SK-N-MC (cell line): ENCODE measurements around the gene ZSCAN12.
A peak's percentile ranks its signal among the peaks of the same experiment; 100 is the strongest.
"Not testable (repeated sequence)": the region's sequence is repeated elsewhere in the genome, so short reads cannot be mapped to it uniquely, and the experiment has no call there.

Experiments used
- DNase-seq: peaks from one replicate; pipeline ENCODE4 v3.0.0-alpha.2; 2011; ENCODE audit warnings: low read depth, low spot score
- H3K27ac ChIP-seq: fragments of 200-600 bp; sonication (generic); 2 replicates; pipeline ENCODE4 v1.5.1; 2016; ENCODE audit warnings: mixed run types
- H3K36me3 ChIP-seq: fragments of 200-600 bp; sonication (generic); 2 replicates; pipeline ENCODE4 v1.6.1; 2017; ENCODE audit warnings: antibody characterized with exemption, low read length, mixed read lengths; ENCODE audit not compliant: insufficient read depth
- H3K4me3 ChIP-seq: fragments of 200-600 bp; sonication (generic); 2 replicates; pipeline ENCODE4 v1.5.1; 2016
- H3K9ac ChIP-seq: fragments of 200-600 bp; sonication (generic); 2 replicates; pipeline ENCODE4 v1.8.0; 2017; ENCODE audit warnings: mixed run types, mixed read lengths; ENCODE audit not compliant: insufficient read length
- H3K9me3 ChIP-seq: fragments of 200-600 bp; sonication (generic); 2 replicates; pipeline ENCODE4 v1.6.1; 2017; ENCODE audit warnings: low read depth, mild to moderate bottlenecking, antibody characterized with exemption, low read length, moderate library complexity, mixed read lengths
- EZH2 ChIP-seq: fragments of 200-600 bp; sonication (generic); IDR thresholded peaks from one replicate; pipeline ENCODE4 v1.6.1; 2017; ENCODE audit warnings: antibody characterized with exemption
- FOXP2 ChIP-seq: optimal IDR thresholded peaks from 2 replicates; pipeline ENCODE3; 2011; ENCODE audit warnings: mild to moderate bottlenecking, moderate library complexity; ENCODE audit not compliant: insufficient read depth; ENCODE audit errors: extremely low read length, control extremely low read depth
- POLR2AphosphoS5 ChIP-seq: IDR thresholded peaks from 2 replicates; pipeline ENCODE4 v1.6.1; 2012; ENCODE audit warnings: mild to moderate bottlenecking, low read depth, low read length, borderline replicate concordance

The ZSCAN12 gene

DNA sequence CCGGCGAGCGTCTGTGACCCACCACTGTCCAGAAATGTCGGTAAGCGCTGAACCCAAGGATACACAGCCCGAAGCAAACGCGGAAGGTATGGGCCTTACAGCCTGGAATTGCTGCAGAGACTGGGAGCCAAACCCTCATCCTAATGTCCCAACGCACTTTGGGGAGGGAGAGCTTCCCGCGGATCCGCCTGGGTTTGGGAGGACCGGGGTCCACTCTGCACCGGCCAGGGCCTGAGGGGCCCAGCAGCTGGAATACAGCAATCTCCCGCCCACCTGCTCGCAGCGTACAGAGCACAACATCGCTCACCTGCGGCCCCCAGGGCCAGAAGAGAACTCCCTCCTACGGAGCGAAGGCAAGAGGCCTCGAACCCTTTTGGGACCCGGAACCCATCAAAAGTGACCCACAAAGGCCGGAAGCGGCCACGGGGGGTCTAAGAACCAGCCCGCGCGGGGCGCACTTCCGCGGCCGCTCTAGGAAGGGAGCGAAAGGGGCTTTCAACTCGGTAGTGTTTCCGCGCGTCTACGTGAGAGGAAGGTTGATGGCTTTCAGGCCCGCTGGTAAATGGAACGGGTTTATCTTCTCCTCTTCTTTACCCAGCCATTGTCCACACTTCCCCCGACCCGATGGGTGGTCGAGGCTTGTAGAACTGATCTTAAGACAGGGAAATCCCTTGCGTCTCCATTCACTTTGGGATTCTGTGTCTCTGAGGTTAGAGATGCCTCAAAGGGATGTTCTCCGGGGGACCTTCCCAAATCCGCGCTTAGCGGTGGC lies at the start of gene ZSCAN12:
TSS of gene ZSCAN12 (minus strand) at position 398 of the 772 bp plus-strand sequence. CDS start 1,342 bp downstream, outside the sequence.
- TF ChIP-seq POLR2AphosphoS5, result peak; percentile 48; the same call in 1 of the 2 replicates
- no peak for TF ChIP-seq FOXP2
- Histone ChIP-seq H3K36me3 (no peaks in the 10 kb centered on the region), H3K9me3 (no peaks in the 10 kb centered on the region), H3K27ac (no peak within 1 kb of the TSS), H3K9ac (no peak within 1 kb of the TSS), H3K4me3 (no peak within 1 kb of the TSS)
- no peak for DNase-seq

GRCh38 chr6:28449056-28449455 lies 49.5 kb upstream of the ZSCAN12 start:
- H3K9me3 ChIP-seq, result no peaks in the 10 kb centered on the region
- TF ChIP-seq POLR2AphosphoS5 (no peak), FOXP2 (no peak), EZH2 (no peak)
- no peak overlapping the region for H3K4me3 ChIP-seq
- DNase-seq, result no peak
- no peaks in the 10 kb centered on the region for H3K36me3 ChIP-seq
- no peak overlapping the region for H3K9ac ChIP-seq
- no peak overlapping the region for H3K27ac ChIP-seq

GRCh38 chr6:28447512-28447906 lies 48.0 kb upstream of the ZSCAN12 start:
- peak overlapping the region; percentile 51 for H3K27ac ChIP-seq
- H3K9ac ChIP-seq, result peak overlapping the region; percentile 74
- DNase-seq, result peak; percentile 18
- H3K4me3 ChIP-seq, result peak overlapping the region; percentile 90
- H3K36me3 ChIP-seq, H3K9me3 ChIP-seq: not testable (repeated sequence)

- H3K36me3 ChIP-seq, result no peaks in the 10 kb centered on the region
- peak overlapping the region; percentile 51 for H3K27ac ChIP-seq
- TF ChIP-seq POLR2AphosphoS5, result no peak
- TF ChIP-seq FOXP2, result no peak
- TF ChIP-seq EZH2, result no peak
- DNase-seq, result no peak
- H3K4me3 ChIP-seq, result peak overlapping the region; percentile 90
- peak overlapping the region; percentile 74 for H3K9ac ChIP-seq
- no peaks in the 10 kb centered on the region for H3K9me3 ChIP-seq
Observed at GRCh38 chr6:28446818-28447511, 47.4 kb upstream of the ZSCAN12 start.

GRCh38 chr6:28444759-28445158 lies 45.2 kb upstream of the ZSCAN12 start:
- not testable (repeated sequence) for H3K9ac ChIP-seq, H3K27ac ChIP-seq, H3K9me3 ChIP-seq, H3K4me3 ChIP-seq, H3K36me3 ChIP-seq, DNase-seq

DNA sequence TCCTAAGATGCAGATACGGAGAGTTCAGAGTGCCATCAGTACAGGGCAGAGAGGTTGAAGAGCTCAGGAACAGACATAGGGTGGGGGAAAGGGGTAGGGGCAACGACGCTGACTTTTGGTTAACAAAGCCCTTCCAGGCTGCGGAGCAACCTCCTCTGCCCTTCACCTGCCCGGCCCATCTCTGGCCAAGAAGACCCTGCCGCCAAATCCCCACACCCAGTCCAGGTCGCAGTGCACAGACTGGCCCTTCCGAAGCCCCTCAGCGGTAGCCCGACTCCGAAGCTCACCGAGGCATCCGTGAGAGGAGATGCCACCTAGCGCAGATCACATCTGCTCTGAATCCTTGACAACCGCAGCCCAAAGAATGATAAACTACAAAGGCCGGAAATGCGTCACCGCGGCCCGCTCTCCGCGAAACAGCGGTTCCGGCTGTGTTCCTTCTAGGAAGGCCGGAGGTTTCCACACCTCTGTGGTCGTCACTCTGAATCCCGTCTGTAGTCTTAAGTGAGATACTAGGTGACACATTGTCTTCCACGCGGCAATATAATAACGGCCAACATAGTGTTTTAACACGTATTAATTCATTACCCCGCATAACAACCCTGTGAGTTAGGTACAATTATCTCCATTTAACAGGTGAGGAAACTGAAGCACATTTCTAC lies 43.7 kb upstream of the ZSCAN12 start, which contains the start of gene ZSCAN23:
TSS of gene ZSCAN23 (minus strand) at position 380 of the 662 bp plus-strand sequence. CDS start 7,225 bp downstream, outside the sequence.
- Histone ChIP-seq H3K9me3 (no peaks in the 10 kb centered on the region), H3K36me3 (no peaks in the 10 kb centered on the region), H3K9ac (peak within 1 kb of the TSS; percentile 89), H3K27ac (0 out of 2 replicates have a peak within 1 kb of the TSS, but pooled peaks have one; percentile 45), H3K4me3 (peak within 1 kb of the TSS; percentile 89)
- TF ChIP-seq FOXP2 (no peak), EZH2 (no peak), POLR2AphosphoS5 (peak; percentile 98)
- peak; percentile 42 for DNase-seq

- Histone ChIP-seq H3K9me3 (no peaks in the 10 kb centered on the region), H3K9ac (peak overlapping the region; percentile 89), H3K36me3 (no peaks in the 10 kb centered on the region), H3K27ac (0 out of 2 replicates have a peak overlapping the region, but pooled peaks have one; percentile 45), H3K4me3 (peak overlapping the region; percentile 89)
- DNase-seq, result no peak
- TF ChIP-seq POLR2AphosphoS5, result no peak
- TF ChIP-seq FOXP2, result no peak
- TF ChIP-seq EZH2, result no peak
Observed at GRCh38 chr6:28442586-28442985, 43.0 kb upstream of the ZSCAN12 start.

DNA sequence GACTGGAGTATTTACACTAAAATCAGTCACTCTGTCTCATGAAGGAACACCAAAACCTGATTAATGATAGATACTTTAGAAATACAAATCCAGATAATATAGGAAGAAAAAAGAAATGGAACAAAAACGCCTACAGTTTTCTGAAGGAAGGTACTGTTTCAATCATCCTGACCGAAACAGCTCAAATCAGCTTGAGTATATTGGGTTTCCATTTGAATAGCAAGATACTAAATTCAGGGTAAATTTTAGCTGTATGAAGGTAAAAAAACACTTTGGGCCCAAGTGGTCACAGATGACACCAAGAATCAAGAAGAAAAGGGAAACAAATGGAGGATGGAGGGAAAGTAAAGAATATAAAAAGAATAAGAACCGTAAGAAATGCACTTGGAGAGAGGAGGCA lies 36.9 kb upstream of the ZSCAN12 start:
- Histone ChIP-seq H3K36me3 (peaks cover 7% of the 10 kb centered on the region; the same call in 1 of the 2 replicates), H3K27ac (no peak overlapping the region), H3K9ac (no peak overlapping the region), H3K9me3 (no peaks in the 10 kb centered on the region), H3K4me3 (no peak overlapping the region)
- TF ChIP-seq FOXP2 (no peak), EZH2 (no peak), POLR2AphosphoS5 (no peak)
- no peak for DNase-seq
